MCF 10A (cell line): ENCODE measurements around the gene UBE2D2. TPM values are rescaled to one million over a fixed set of nuclear protein-coding genes. Genes with fewer than 3 reads are reported as not detected.

Experiments
- BruUV-seq: library from RNA; stranded (reverse); fragments of 400-500 nt; replicated peaks from 2 replicates; lab custom pipeline; 2021; lab: Mats Ljungman, UMichigan
- CTCF ChIA-PET: fragments of 300-600 bp; sonication (Branson Sonifier 250); formaldehyde crosslinking; extraction: SDS; loops from one replicate; lab custom pipeline; 2021; ENCODE audit warnings: antibody characterized with exemption, inconsistent platforms; lab: Yijun Ruan, JAX
- POLR2A ChIA-PET: fragments of 300-600, 350-650 bp; sonication (Branson Sonifier 250); formaldehyde crosslinking; extraction: SDS; loops from one replicate; lab custom pipeline; 2020; ENCODE audit warnings: antibody characterized with exemption, inconsistent platforms; lab: Yijun Ruan, JAX
- DNase-seq: peaks from one replicate; pipeline ENCODE4 v3.0.0-alpha.2; 2018; ENCODE audit not compliant: unreplicated experiment
- H3K27ac Mint-ChIP-seq: one replicate; pipeline ENCODE4 v1.8.0; 2022; ENCODE audit warnings: mild to moderate bottlenecking, low read depth, mixed read lengths; ENCODE audit not compliant: unreplicated experiment
- H3K27me3 Mint-ChIP-seq: one replicate; pipeline ENCODE4 v1.8.0; 2022; ENCODE audit warnings: mixed read lengths; ENCODE audit not compliant: insufficient read depth, unreplicated experiment
- H3K36me3 Mint-ChIP-seq: one replicate; pipeline ENCODE4 v1.8.0; 2022; ENCODE audit warnings: mild to moderate bottlenecking, moderate library complexity, mixed read lengths; ENCODE audit not compliant: insufficient read depth, unreplicated experiment
- H3K4me1 Mint-ChIP-seq: one replicate; pipeline ENCODE4 v1.8.0; 2022; ENCODE audit warnings: mixed read lengths; ENCODE audit not compliant: insufficient read depth, unreplicated experiment
- H3K4me3 Mint-ChIP-seq: one replicate; pipeline ENCODE4 v1.8.0; 2022; ENCODE audit warnings: mild to moderate bottlenecking, moderate library complexity, mixed read lengths; ENCODE audit not compliant: unreplicated experiment
- H3K9me3 Mint-ChIP-seq: one replicate; pipeline ENCODE4 v1.8.0; 2022; ENCODE audit warnings: mixed read lengths; ENCODE audit not compliant: unreplicated experiment
- CTCF ChIP-seq: fragments of 200-600 bp; IDR thresholded peaks from one replicate; pipeline ENCODE4 v1.8.0; 2022; ENCODE audit warnings: antibody characterized with exemption, mild to moderate bottlenecking; ENCODE audit not compliant: unreplicated experiment
- intact Hi-C: fragments of 100-400 bp; cut with micrococcal nuclease; formaldehyde crosslinking; loops from 2 replicates; pipeline ENCODE4 v1.14.1; 2022
- total RNA-seq: library from RNA; stranded (reverse); gene quantifications from 2 replicates; pipeline ENCODE4 v1.2.3, GENCODE V29; 2022

Gene UBE2D2
- total RNA-seq, 1 experiment from 2014 or later = 306 TPM

DNA sequence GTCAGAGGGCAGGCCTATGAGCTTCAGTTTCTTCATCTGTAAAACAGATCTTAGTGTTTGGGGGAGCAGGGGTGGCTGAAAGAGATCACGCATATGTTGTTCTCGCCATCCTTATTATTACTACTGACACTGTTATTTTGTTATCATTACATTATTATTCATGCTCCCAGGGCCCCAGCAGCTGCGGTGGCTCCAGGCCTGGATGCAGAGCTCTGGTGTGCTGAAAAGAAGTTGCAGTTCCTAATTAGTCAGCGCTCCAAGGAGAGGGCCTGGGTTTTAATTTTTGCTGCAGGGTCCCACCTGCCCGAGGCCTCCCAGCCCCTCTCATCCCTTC is 106.6 kb downstream of the UBE2D2 start:
- peaks cover 19% of the 10 kb centered on the region for H3K4me1 Mint-ChIP-seq
- no TSS peak for BruUV-seq
- no peak for TF ChIP-seq CTCF
- ChIA-PET POLR2A (interaction anchor here (0.5 to 5.5 kb wide), 10 partner anchors 7 to 1630 kb away, joined by 3 to 27 read pairs (median 3); partner anchors contain the start of gene CXXC5), CTCF (interaction anchor here (0.8 to 8.1 kb wide), 4 partner anchors 22 to 245 kb away, joined by 3 to 67 read pairs (median 4); no protein-coding TSS in a partner anchor)
- H3K9me3 Mint-ChIP-seq = no peaks in the 10 kb centered on the region
- peak overlapping the region; percentile 67 for H3K4me3 Mint-ChIP-seq
- DNase-seq = no peak
- H3K27ac Mint-ChIP-seq = peak overlapping the region; percentile 93
- no peaks in the 10 kb centered on the region for H3K27me3 Mint-ChIP-seq
- intact Hi-C loops = loop anchor here (1.0 kb wide), 1 partner anchor 15 kb away; no protein-coding TSS in a partner anchor
- H3K36me3 Mint-ChIP-seq = no peaks in the 10 kb centered on the region

GRCh38 chr5:139668064-139668880 is 107.1 kb downstream of the UBE2D2 start:
- peak; percentile 74 for DNase-seq
- peak overlapping the region; percentile 67 for H3K4me3 Mint-ChIP-seq
- no peaks in the 10 kb centered on the region for H3K9me3 Mint-ChIP-seq
- intact Hi-C loops = loop anchor here (1.0 kb wide), 1 partner anchor 16 kb away; no protein-coding TSS in a partner anchor
- peak overlapping the region; percentile 93 for H3K27ac Mint-ChIP-seq
- no peak for TF ChIP-seq CTCF
- H3K36me3 Mint-ChIP-seq = no peaks in the 10 kb centered on the region
- CTCF ChIA-PET = interaction anchor here (1.4 to 8.1 kb wide), 3 partner anchors 21 to 34 kb away, joined by 3 to 67 read pairs (median 4); no protein-coding TSS in a partner anchor
- BruUV-seq = TSS peak; percentile 82
- POLR2A ChIA-PET = interaction anchor here (0.5 to 5.5 kb wide), 10 partner anchors 8 to 1629 kb away, joined by 3 to 27 read pairs (median 3); no protein-coding TSS in a partner anchor
- H3K4me1 Mint-ChIP-seq = peaks cover 19% of the 10 kb centered on the region
- H3K27me3 Mint-ChIP-seq = no peaks in the 10 kb centered on the region

- DNase-seq = no peak
- H3K4me1 Mint-ChIP-seq = peaks cover 19% of the 10 kb centered on the region
- TF ChIP-seq CTCF = no peak
- H3K4me3 Mint-ChIP-seq = peak overlapping the region; percentile 67
- ChIA-PET POLR2A (interaction anchor here (0.6 to 5.5 kb wide), 7 partner anchors 9 to 69 kb away, joined by 3 to 27 read pairs (median 4); no protein-coding TSS in a partner anchor), CTCF (interaction anchor here (1.4 to 8.1 kb wide), 4 partner anchors 19 to 35 kb away, joined by 3 to 67 read pairs (median 10); no protein-coding TSS in a partner anchor)
- H3K27ac Mint-ChIP-seq = peak overlapping the region; percentile 93
- no peaks in the 10 kb centered on the region for H3K9me3 Mint-ChIP-seq
- H3K27me3 Mint-ChIP-seq = no peaks in the 10 kb centered on the region
- BruUV-seq = no TSS peak
- peaks cover 3% of the 10 kb centered on the region for H3K36me3 Mint-ChIP-seq
- intact Hi-C loops = loop anchor here (1.0 kb wide), 1 partner anchor 17 kb away; no protein-coding TSS in a partner anchor
These were observed 108.0 kb downstream of the UBE2D2 start for GRCh38 chr5:139668924-139669661.
